Activated T-cell treated with anti-CD3 and anti-CD28 coated beads for 24 hours (primary cell): Measurements from ENCODE around the gene GLIS1.

Experiments used
- DNase-seq: peaks from one replicate; pipeline ENCODE4 v3.0.0-alpha.2; 2020; ENCODE audit warnings: low read depth

Gene GLIS1

DNA sequence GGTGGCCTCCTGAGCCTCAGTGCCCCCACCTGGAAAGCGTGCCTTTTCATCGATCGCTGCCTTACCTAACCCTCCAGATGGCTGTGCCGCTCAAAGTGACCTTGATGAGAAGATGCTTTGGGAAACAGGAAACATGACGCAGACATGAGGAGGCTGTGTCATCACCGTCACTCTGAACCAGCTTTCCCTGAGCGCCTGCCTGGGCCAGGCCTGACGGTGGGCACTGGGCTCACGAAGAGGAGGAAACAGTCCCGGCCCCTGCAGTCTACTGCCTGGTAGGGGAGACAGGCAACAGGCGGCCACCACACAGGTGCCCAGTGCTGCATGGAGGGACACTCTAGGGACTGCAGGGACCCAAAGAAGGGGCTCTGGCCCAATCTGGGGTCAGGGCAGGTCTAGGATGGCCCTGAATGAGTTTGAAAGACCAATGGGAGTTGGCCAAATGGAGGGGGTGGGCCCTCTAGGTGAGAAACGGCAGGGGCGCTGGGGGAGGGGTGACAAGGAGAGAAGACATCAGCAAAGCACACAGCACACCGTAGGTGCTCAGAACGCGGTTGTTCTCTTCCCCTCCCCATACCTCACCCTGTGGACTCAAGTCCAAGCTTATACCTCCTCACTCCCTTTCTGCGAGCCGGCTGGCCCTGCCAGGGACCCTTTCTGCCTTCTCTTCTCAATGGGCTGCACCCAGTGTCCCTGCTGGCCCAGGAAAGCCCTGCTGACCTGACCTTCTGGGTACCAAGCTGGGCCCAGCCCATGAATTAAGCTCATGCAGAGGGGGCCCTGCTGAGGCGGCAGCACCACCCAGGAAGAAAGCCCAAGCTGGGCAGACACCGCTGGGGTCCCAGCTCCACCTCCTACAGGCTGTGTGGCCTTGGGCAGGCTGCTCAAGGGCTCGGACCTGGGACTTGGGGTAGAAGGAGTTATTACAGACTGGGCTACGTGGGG lies 44.9 kb downstream of the GLIS1 start:
- no peak for DNase-seq

DNA sequence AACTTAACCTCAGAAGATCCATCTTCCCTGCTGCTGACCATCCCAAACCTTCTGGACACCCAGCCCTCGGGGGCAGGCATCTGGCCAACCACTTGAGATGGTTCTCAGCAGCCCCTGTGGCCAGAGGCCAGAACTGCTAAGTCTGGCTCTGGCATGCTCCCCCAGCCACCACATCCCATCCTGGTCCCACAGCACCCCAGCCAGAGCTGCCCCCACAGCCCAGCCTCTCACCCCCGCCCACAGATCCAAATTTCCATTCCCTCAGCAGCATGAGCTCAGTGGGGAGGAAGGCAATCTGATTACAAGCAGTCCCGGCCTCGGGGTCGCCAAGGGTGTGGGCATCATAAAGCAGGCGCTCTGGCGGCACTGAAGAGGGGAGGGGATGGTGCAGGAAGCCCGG lies 45.6 kb downstream of the GLIS1 start:
- DNase-seq, result no peak

DNA sequence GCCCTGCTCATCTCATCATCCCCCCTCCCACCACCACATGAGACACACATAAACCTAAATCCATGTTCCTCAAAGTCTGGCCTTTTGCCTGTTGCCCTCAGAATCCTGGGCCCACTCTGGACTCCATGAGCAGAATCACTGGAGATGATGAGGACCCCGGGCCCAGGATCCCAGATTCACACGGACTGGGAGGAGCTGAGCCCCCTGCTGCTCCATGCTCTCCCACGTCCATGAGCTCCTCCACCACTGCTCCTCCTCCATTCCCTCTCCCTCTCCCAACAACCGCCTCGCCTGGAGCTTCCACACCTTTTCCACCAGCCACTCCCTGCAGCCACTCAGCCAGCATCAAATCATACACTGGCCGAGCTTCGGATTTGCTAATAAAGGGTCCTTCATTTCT lies 47.6 kb downstream of the GLIS1 start:
- no peak for DNase-seq

DNA sequence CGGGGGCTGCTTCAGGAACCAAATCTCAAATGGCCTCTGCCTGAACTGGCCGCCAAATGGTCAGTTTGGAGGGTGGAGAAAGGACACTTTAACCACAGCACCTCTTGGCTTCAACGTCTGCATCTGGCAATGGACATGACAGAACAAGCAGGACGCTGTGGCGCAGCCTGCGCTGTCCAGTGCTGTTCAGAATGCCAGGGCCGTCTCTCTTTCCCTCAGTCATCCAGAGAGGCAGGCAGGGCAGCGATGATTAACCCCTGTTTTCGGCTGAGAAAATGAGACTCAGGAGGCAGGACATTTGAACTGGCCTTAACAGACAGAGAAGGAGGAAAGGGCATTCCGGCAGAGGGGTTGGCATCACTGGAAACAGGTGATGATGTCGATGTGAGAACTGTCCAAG lies 48.6 kb downstream of the GLIS1 start:
- no peak for DNase-seq

DNA sequence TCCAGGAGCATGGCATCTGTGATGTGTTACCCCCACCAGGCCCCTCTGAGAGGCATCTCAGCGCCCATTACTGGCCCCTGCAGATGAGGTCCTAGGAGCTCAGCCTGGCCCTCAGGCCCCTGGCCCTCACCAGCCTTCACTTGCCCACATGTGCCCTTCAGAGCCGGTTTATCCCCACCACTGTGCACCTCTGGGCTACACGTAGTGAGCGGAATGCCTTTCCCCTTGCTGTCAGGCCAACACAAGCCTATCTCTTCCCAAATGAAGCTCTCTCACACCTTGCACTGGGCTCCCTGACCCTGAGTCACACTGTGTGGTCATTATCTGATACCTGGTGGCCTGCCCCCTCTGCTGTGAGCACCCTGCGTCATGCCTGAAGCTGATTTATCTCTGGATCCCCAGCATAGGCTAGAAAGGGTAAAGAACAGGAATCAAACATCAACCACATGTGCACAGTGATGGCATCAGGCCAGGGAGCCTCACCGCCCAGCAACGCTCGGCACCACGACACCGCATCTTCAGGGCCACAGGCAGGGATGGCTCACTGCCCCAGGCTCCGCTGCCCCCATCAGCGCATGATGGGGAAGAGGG lies 49.1 kb downstream of the GLIS1 start:
- DNase-seq, result no peak

DNA sequence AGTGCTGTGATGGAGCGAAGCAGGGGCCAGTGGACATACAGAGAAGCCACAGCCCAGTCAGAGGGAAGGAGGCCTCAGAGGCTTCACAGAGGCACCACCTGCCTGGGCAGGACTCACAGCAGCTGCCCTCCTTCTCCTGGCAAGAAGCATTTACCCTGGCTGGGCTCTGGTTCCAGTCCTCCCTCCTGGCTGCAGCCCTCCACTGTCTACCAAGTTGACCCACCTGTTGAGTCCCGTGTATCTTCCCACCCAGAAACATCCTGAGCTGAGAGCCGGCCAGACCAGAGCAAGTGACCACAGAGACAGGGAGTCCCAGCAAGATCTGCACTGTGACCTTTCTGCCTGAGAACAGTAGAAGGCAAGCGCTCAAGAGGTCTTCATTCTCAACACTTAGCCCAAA lies 49.7 kb downstream of the GLIS1 start:
- DNase-seq, result no peak

DNA sequence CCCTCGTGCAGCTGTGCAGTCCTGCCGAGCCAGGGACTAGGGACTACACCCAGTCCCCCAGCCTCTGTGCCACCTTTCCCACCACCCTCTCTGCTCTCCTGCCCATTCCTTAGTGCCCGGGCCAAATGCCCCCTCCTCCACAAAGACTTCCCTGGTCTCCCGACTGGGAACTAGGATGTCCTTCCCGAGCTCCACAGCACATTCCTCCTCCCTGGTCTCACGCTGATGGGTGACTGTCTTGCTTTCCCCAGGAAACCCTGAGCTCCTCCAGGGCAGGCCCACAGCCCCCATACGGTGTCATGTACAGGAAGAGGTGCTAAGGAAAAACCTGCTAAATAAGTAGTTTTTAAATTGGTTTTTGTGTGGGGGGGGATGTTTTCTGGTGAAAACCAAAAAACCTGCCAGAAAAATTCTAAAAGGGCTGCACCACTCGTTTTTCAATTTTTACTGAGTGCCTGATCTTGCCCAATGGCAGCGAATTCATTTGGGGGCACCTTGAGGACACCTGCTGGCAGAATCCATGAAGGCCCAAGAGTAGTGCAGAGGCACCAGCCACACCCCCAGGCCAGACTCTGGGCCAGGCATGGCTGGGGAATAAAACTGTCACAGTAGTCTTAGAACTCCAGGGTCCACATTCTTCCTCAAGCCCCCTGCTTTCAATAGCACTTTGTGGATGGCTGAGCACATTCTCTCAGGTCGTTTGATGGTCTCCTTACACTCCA lies 50.4 kb downstream of the GLIS1 start:
- DNase-seq, result no peak

DNA sequence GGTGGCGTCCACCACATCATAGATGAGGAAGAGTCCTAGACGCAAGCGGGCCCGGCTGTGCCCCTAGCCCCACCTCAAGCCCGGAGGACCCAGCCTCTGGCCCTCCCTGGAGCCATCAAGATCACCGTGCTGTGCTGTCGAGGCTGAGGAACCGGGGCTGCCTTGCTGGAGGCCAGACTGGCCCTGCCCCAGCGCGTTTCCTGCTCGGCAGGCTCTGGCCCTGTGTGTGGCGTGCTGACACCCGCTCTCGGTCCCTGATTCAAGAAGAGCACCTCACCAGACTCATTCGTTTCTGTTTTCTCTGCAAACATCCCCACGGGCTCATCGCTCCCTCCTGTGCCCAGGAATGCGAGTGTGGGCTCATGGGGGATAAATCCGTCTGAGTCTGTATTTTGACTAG lies 51.1 kb downstream of the GLIS1 start:
- no peak for DNase-seq

DNA sequence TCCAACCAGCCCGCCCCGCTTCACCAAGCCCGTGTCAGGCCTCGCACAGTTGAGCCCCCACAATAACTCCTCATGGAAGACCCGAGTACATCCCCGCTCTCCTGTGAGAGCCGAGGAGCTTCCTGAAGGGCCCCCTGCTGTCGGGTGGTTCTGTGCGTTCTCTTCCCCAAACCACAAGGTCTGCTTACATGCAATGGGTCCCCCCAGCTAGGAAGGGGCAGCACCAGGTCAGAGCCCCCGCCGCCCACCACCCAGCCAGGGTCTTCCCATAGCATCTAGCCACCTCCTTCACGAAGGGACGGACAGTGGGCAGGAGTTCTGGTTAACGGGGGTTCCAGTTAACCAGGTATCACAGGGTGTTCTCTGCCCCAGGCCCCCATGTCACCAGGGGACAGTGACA lies 51.5 kb downstream of the GLIS1 start:
- no peak for DNase-seq

DNA sequence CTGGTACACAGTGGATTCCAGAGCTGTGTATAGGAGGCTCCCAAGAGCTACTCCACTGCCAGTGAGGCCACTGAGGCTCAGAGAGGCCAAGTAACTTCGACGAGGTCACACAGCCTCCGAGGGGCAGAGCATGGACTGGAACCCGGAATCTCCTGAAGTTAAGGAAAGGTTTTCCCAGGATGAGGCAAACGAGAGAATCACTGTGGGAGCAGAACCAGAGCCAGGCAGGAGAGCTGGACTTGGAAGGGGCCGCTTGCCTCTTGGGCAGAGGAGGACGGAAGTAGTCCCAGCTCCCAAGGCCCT lies 52.0 kb downstream of the GLIS1 start:
- no peak for DNase-seq

DNA sequence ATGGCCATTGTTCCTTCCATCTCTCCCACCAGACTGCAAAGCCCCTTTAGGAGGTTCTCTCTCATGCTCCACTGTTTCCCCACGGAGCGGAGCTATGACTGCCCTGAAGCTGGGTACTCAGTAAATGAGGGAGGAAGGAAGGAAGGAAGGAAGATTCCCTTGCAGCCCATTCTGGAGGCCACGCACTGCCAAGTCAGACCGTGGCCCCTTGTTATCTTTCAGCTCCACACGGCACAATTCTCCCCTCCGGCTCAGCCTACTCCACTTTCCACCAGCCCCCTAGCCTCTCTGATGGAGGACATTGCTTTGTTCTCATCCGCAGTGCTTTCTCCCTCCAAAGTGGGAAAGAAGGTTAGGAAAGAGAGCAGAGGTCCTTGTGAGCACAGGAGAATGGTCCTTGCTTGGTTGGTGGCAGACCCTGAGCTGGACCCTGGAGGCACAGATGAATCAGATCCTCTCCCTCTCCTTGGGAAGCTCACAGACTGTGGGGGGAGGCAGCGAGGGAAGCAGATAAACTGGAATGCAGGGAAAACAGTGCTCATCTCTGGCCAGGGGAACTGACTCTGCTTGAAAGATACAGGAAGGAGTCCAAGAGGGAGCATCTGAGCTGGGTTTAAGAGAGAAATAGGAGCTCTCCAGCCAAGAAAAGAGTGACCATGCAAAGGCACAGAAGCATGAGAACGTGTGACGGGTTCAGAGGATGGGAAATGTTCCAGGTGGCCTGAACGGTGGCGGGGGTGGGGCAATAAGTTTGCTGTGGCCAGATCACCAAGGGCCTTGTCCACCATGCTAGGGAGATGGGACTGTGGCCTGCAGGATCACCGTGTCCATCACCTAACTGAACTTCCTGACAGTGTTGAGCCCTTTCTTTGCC lies 52.6 kb downstream of the GLIS1 start:
- DNase-seq, result no peak

DNA sequence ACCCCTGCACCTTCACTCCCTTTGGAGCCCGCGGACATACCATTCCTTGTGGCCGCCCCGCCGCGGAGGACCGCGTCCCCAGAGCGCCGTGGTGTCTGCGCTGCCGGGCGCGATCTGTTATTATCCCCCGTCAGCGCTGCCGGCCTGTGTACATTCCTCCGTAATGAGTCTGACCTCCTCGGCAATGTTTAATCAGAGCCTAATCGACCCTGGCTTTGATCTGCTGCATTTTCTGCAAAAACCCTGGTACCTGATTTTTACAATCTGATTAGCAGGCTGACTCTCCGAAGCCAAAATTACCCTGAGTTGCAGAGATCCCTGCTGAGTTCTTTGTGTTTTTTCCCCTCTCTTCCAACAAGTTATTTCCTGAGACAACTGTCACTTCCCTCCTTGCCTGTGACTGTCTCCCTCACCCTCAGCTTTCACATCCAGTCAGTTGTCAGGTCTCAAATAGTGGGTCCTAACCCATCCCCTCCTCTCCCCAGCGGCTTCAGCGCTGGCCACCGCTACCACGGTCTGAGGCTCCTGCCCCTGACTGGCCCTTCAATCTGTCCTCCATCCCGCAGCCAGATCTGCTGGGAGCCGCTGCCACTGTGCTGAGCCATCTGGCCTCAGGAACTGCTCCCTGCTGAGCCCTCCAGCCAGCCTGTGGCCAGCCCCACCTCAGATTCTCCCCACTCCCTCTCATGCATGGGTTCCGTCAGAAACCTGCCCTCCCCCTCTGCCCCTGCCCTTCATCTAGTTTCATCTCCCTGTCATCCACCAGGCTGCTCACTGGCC lies 53.5 kb downstream of the GLIS1 start:
- DNase-seq, result no peak

DNA sequence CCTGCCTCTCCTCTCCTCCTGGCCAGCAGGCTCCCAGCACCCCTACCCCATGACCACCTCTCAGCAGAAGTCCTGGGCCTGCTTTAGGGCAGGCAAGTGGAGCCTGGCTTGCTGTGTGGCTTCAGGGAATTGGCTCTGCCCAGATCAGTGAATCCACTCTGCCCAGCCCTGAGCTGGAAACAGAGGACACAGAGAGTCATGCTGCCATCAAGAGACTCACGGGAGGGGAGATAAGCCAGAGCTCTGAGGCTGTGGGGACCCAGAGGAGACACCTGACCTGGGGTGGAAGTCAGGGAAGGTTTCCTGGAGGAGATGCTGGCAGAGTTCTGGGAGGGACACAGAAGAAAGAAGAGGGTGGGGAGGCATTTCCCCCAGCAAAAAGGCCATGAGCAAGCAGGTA lies 54.2 kb downstream of the GLIS1 start:
- DNase-seq, result no peak

DNA sequence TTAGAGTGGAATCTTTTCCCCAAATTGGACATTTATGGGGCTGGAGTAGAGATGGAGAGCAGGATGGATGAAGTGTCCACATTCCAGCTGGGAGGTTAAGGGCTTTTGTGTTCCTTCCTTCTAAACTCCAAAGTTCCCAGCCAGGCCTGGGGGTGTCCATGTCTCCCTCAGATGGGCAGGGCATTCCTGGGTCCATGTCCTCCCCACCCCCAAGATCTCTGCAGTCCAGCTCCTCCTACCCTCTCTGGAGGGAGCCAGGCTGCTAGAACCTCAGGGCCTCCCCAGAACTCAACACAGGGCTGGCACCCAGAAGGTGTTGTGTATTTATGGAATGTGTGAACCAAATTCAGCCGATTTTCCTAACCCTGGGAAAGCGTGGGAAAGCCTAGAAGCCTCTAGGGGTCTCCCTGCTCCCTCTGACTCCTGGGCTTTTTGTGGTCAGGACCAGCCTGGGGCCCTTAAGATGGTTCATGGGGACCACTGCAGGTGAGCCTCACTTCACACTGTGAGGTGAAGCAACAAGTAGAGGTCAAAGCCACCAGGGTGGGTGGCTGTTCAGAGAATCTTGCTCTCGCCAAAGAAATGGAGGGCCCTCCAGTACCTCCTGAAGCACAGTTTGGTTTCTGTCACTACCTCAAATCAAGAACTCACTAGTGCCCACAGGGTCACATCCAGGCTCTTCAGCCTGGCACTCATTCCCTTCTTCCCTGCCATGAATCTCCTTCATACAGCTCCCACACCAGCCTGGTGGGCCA lies 54.8 kb downstream of the GLIS1 start:
- no peak for DNase-seq

DNA sequence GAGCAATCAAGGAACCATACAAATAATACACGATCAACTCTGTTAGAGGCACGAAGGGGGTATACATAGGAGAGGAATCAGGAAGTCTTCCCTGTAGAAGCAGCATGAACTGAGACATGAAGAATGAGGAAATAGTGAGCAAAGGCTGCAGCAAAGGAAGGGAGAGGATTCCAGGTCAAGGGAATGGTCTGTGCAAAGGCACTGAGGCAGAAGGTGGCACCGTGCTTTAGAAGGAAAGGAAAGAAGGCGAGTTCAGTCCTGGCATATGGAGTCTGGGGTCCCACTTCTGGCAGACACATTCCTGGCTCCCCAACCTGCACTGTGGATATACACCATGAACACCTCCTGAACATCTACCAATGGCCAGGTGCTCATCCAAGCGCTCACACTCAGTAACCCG lies 56.1 kb downstream of the GLIS1 start:
- DNase-seq, result no peak

DNA sequence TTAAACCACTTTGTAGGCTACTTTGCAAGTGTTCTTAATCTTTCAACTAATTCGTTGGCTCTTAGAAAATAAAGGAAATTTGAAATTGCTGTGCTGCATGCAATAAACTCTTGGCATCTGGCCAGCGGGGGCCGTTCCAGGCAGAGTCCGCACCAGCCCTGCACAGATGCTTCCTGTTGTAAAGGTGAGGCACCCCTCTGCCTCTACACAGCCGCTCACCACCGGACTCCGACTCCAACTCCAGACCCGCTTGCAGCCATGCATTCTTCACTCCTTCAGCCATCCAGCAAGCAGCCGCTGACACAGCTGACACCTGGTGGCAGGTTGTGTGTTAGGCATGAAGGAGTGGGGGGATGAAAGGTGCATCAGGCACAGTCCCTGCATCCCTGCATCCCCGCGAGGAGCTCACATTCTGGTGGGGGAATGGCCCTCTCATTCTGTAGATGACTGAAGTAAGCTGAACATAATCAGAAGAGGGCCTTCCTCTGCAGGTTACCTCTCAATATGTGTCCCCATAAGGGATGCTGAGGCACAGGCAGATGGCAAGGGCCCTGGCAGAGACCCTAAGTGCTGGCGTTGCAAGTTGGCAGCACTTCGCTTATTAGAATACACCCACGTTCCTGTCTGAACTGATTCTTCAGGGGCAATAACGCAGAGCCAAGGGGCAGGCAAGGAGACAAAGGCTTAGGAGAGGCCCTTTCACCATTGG lies 56.8 kb downstream of the GLIS1 start:
- no peak for DNase-seq

DNA sequence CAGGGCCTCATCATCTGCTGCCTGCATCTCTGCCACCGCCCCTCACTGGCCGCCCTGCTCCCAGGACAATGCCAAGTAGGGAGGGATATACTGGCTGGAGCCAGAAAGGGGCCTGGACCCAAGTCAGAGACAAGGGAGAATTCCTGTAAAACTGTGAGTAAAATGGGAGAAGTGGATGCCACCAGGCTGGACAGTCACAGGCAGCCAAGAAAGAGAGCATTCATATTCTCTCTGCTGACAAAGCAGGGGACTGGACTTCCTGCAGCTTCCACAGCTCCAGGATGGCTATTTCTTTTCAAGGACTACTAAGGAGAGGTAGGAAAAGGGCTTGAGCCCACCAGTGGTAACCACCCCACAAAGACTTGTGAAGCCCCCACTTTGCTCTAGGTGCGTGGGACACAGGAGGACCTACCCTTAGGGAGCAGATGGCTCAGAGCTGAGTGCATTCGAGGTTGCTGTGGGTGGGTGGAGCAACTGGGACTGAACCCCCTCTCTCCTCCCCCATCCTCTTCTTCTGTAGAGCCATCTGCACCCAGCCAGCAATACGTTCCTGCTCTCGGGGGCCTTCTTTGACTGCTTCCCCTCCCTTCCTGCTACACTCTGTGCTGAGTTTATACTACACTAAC lies 57.5 kb downstream of the GLIS1 start:
- no peak for DNase-seq

DNA sequence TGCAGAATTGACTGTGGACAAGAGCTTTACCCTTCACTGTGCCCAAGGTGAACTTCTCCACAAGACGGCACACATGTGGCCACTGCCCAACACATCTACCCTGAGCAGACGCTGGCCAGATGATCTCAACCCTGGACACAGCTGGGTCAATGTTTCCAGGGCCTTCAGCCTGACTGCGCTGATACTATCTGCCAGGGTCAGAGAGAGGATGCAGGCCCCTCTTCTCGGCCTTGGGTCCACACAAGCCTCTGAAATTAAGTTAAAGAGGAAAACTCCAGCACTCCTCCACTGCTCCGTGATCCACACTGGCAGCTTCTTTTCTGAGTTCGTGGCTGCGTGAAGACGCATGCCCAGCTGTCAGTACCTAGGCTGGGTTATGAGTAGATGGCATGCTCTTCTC lies 58.1 kb downstream of the GLIS1 start:
- no peak for DNase-seq

DNA sequence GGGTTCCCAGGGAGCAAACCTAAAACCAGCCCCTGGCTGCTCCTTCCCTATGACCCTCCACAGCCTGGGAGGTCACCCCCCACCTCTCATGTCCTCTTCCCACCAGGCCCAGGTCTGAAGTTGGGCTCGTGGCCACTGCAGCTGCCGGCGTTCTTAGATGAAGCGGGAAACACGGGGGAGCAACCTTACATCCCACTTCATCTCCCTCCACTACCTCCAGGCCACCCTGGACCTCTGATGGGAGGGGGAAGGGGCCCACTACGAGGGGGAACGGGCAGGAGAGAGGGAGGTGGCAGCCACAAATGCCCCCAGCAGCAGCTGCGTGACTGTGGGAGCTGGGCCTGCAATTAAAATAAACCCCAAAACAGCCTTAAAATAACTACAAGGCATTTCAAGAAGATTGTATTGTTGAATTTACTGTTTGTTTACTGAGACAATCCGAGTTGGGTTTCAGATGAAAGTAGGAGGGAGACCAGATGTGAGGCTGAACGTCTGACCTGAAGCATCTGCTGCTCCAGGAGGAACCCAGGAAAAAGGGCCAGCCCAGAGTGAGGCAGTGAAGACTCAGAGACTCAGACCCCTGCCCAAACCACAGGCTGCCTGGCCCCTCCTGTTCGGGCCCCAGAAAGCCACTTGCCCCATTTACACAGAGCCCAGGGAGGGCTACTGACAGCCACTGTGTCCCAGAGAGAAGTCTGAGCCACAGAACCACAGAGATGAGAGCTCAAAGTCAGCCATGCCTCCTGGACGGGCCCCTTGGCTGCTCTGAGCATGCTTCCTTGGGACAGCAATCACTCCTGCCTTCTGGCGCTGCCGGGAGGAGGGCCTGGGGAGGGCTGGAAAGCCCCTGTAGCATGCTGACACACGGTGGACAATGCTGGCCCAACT lies 59.8 kb downstream of the GLIS1 start:
- no peak for DNase-seq
